Ectodermal cell (in vitro differentiated cells): Measurements from ENCODE around the gene INA.
"Not testable (repeated sequence)": the region's sequence is repeated elsewhere in the genome, so short reads cannot be mapped to it uniquely, and the experiment has no call there.

Source experiments
- H3K27ac ChIP-seq: 2 replicates; pipeline ENCODE4 v1.7.0; 2013; ENCODE audit warnings: mild to moderate bottlenecking, low read depth, low read length; ENCODE audit not compliant: insufficient read depth, poor library complexity, severe bottlenecking
- H3K27me3 ChIP-seq: 2 replicates; pipeline ENCODE4 v1.7.0; 2013; ENCODE audit warnings: mild to moderate bottlenecking, low read length; ENCODE audit not compliant: insufficient read depth, control insufficient read depth, poor library complexity, severe bottlenecking
- H3K36me3 ChIP-seq: one replicate; pipeline ENCODE4 v1.7.0; 2013; ENCODE audit warnings: low read length; ENCODE audit not compliant: control insufficient read depth, insufficient read depth
- H3K4me1 ChIP-seq: one replicate; pipeline ENCODE4 v1.7.0; 2013; ENCODE audit warnings: low read length; ENCODE audit not compliant: control insufficient read depth, insufficient read depth
- H3K4me3 ChIP-seq: 2 replicates; pipeline ENCODE4 v1.7.0; 2013; ENCODE audit warnings: low read depth, low read length, control low read depth; ENCODE audit not compliant: insufficient read depth
- H3K9me3 ChIP-seq: 2 replicates; pipeline ENCODE4 v1.7.0; 2013; ENCODE audit warnings: mild to moderate bottlenecking, low read length, moderate library complexity; ENCODE audit not compliant: control insufficient read depth
- WGBS, 2 experiments: methylation state at CpG; one replicate each; pipeline ENCODE4 v1.1.7; 2013; ENCODE audit warnings: missing lambda C conversion rate in 2 of 2; 5-methylcytosine and 5-hydroxymethylcytosine counted together

INA gene

DNA sequence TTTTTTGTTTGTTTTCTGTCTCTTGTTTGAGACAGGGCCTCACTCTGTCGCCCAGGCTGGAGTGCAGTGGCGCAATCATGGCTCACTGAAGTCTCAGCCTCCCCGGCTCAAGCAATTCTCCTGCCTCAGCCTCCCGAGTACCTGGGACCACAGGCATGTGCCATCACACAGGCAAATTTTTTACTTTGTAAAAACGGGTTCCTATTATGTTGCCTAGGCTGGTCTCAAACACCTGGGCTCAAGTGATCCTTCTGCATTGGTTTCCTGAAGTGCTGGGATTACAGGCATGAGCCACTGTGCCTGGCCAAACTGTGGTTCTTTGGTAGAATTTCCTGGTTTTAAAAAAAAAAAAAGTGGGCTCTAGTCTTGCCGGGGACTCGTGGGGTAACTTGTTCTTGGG is 31.4 kb upstream of the INA start, which contains the start of gene RPEL1:
Gene RPEL1, plus strand, starts transcription at position 301 of the 400 bp plus-strand sequence. CDS start 110 bp downstream, outside the sequence.
- not testable (repeated sequence) for H3K4me1 ChIP-seq, H3K27me3 ChIP-seq
- 94% methylated on average over 7 of the region's 7 CpGs for WGBS, 2 experiments

GRCh38 chr10:103246324-103246723 is 30.6 kb upstream of the INA start:
- Histone ChIP-seq H3K9me3 (no peaks in the 10 kb centered on the region), H3K4me3 (no peak overlapping the region), H3K36me3 (no peaks in the 10 kb centered on the region), H3K27me3 (no peaks in the 10 kb centered on the region), H3K4me1 (peaks cover 6% of the 10 kb centered on the region), H3K27ac (no peak overlapping the region)
- 86 to 87% methylated on average over 4 of the region's 4 CpGs for WGBS, 2 experiments

More for the DNA sequence above, 31.4 kb upstream of the INA start, which contains the start of gene RPEL1:
- not testable (repeated sequence) for H3K27ac ChIP-seq, H3K4me3 ChIP-seq, H3K36me3 ChIP-seq, H3K9me3 ChIP-seq

DNA sequence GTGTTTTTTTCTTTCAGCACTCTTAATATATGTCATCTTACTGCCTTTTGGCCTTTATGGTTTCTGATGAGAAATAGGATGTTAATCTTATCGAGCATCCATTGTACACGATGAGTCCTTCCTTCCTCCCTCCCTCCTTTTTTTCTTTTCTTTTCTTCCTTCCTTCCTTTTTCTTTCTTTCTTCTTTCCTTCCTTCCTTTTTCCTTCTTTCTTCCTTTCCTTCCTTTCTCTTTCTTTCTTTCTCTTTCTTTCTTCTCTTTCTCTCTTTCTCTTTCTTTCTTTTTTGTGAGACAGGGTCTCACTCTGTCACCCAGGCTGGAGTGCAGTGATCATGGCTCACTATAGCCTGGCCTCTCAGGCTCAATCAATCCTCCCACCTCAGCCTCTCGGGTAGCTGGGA is 22.8 kb upstream of the INA start:
- H3K9me3 ChIP-seq = no peaks in the 10 kb centered on the region
- H3K4me3 ChIP-seq = no peak overlapping the region
- H3K27me3 ChIP-seq = no peaks in the 10 kb centered on the region
- no peaks in the 10 kb centered on the region for H3K4me1 ChIP-seq
- 88 to 92% methylated on average over 3 of the region's 3 CpGs for WGBS, 2 experiments
- no peaks in the 10 kb centered on the region for H3K36me3 ChIP-seq
- no peak overlapping the region for H3K27ac ChIP-seq

DNA sequence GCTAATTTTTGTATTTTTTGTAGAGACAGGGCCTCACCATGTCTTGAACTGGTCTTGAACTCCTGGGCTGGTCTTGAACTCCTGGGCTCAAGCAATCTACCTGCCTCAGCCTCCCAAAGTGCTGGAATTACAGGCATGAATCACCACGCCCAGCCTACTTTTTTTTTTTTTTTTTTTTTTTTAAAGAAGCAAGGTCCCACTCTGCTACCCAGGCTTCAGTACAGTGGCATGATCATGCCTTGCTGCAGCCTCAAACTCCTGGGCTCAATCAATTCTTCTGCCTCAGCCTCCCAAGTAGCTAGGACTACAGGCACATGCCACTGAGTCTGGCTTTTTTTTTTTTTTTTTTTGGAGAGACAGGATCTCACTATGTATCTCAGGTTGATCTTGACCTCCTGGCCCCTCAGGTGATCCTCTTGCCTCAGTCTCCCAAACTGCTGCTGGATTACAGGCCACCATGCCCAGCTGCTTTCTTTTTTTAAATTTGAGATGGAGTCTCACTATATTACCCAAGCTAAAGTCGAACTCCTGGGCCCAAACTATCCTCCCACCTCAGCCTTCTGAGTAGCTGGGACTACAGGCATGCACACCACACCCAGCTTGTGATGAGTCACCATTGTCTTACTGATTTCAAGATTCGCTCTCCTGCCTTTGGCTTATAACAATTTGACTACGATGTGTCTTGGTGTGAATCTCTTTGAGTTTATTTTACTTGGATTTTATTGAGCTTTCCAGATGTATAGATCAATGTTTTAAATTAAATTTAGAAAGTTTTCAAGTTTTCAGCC is 22.2 kb upstream of the INA start:
- H3K4me1 ChIP-seq = no peaks in the 10 kb centered on the region
- no peaks in the 10 kb centered on the region for H3K27me3 ChIP-seq
- 67 to 80% methylated on average over 4 of the region's 4 CpGs for WGBS, 2 experiments
- no peaks in the 10 kb centered on the region for H3K9me3 ChIP-seq
- no peaks in the 10 kb centered on the region for H3K36me3 ChIP-seq
- H3K27ac ChIP-seq = no peak overlapping the region
- H3K4me3 ChIP-seq = no peak overlapping the region

- no peak overlapping the region for H3K4me3 ChIP-seq
- H3K27ac ChIP-seq = no peak overlapping the region
- no peaks in the 10 kb centered on the region for H3K9me3 ChIP-seq
- WGBS, 2 experiments = 100% methylated on average over 1 of the region's 1 CpG
- no peaks in the 10 kb centered on the region for H3K27me3 ChIP-seq
- no peaks in the 10 kb centered on the region for H3K4me1 ChIP-seq
- H3K36me3 ChIP-seq = no peaks in the 10 kb centered on the region
Measured at GRCh38 chr10:103256613-103257012, 20.3 kb upstream of the INA start.

GRCh38 chr10:103257812-103258211 is 19.1 kb upstream of the INA start:
- Histone ChIP-seq H3K27me3 (no peaks in the 10 kb centered on the region), H3K4me1 (no peaks in the 10 kb centered on the region), H3K4me3 (no peak overlapping the region), H3K27ac (no peak overlapping the region), H3K36me3 (no peaks in the 10 kb centered on the region), H3K9me3 (no peaks in the 10 kb centered on the region)

DNA sequence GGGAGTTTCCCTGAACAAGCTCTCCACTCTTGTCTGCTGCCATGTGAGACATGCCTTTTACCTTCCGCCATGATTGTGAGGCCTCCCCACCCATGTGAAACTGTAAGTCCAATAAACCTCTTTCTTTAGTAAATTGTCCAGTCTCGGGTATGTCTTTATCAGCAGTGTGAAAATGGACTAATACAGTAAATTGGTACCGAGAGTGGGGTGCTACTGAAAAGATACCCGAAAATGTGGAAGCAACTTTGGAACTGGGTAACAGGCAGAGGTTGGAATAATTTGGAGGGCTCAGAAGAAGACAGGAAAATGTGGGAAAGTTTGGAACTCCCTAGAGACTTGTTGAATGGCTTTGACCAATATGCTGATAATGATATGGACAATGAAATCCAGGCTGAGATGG is 18.0 kb upstream of the INA start:
- not testable (repeated sequence) for H3K27ac ChIP-seq, H3K4me3 ChIP-seq, H3K36me3 ChIP-seq, H3K4me1 ChIP-seq, H3K9me3 ChIP-seq, H3K27me3 ChIP-seq
- 91 to 93% methylated on average over 4 of the region's 4 CpGs for WGBS, 2 experiments

GRCh38 chr10:103259989-103260388 is 16.9 kb upstream of the INA start:
- H3K4me3 ChIP-seq = no peak overlapping the region
- no peaks in the 10 kb centered on the region for H3K27me3 ChIP-seq
- no peaks in the 10 kb centered on the region for H3K36me3 ChIP-seq
- 91 to 94% methylated on average over 5 of the region's 5 CpGs for WGBS, 2 experiments
- no peaks in the 10 kb centered on the region for H3K9me3 ChIP-seq
- no peak overlapping the region for H3K27ac ChIP-seq
- no peaks in the 10 kb centered on the region for H3K4me1 ChIP-seq

DNA sequence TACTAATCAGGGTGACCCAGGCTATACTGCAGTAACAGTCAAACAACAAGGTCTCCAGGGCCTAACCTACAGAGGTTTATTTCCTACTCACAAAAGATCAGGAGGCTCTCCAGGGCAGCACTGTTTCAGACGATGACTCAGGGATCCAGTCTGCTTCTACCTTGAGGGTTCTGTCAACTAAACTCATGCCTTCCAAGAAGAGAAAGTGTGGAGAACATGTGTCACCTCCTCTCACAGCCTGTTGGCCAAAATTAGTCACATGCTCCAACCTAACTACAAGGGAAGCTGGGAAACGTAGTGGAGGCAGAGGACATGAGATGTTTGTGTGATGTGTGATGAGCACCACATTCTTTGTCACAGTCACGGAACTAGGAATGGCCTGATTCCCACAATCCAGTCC is 14.7 kb upstream of the INA start:
- Histone ChIP-seq H3K9me3 (no peaks in the 10 kb centered on the region), H3K4me3 (no peak overlapping the region), H3K4me1 (no peaks in the 10 kb centered on the region), H3K27ac (no peak overlapping the region), H3K27me3 (no peaks in the 10 kb centered on the region), H3K36me3 (no peaks in the 10 kb centered on the region)
- WGBS, 2 experiments = 89 to 94% methylated on average over 3 of the region's 3 CpGs

DNA sequence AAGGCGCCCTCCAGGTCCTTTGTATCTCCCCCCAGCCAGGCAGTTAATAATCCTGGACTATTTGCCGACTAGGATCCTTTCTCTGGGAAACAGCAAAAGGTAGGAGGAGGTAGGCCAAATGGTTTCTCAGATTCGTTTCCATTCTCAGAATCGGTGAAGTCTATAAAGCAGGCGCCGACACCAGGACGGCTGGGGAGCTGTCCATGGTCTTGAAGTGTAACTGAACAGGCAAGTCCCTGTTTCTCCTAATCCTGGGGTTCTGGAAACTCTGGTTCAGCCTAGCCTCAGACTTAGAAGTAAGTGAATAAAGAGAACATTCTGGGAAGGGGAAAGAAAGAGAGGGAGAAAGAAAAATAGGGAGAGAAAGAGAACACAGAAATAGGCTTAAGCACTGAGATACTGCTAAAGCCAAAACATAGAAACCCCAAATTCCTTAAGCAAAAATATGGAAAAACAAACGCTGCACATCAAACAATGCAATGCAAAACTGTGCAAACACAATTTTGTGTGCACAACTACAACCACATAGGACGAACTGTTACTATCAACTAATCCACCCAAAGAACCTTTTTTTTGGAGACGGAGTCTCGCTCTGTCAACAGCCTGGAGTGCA is 11.1 kb upstream of the INA start:
- Histone ChIP-seq H3K36me3 (no peaks in the 10 kb centered on the region), H3K27ac (no peak overlapping the region), H3K4me1 (no peaks in the 10 kb centered on the region), H3K4me3 (no peak overlapping the region), H3K27me3 (no peaks in the 10 kb centered on the region), H3K9me3 (no peaks in the 10 kb centered on the region)
- 39% methylated on average over 11 of the region's 11 CpGs for WGBS, 2 experiments
